A549 treated with CORT108297 at 1 μM for 4 hours (cell line): ENCODE measurements around the gene TBC1D7. TPM values are rescaled to one million over a fixed set of nuclear protein-coding genes. Genes with fewer than 3 reads are reported as not detected.

ENCODE experiments used
- total RNA-seq: library from RNA; stranded (reverse); fragments of 200-300 nt; extraction: Qiagen RNA extraction; gene quantifications from 5 replicates; pipeline ENCODE4 v1.2.3, GENCODE V29; 2022

Gene TBC1D7
- 31.9 to 37.1 TPM (median 34.0 TPM) in 5 replicates for total RNA-seq

GRCh38 chr6:13328076-13328874 lies at the start of gene TBC1D7:
Gene TBC1D7 (minus strand): TSS chr6:13328537. CDS start chr6:13326898, 1,639 bp downstream.

Other genes starting within 250 kb of the TBC1D7 start
- 1.6 to 2.0 TPM (median 1.8 TPM) in 5 replicates for gene GFOD1, start 159.1 kb upstream of the TBC1D7 start, total RNA-seq
- 3.6 to 4.4 TPM (median 4.0 TPM) in 5 replicates for gene SIRT5, start 246.1 kb upstream of the TBC1D7 start, total RNA-seq